NAMALWA (cell line): ENCODE results near the gene HRAS.

Experiments
- DNase-seq: peaks from one replicate; pipeline ENCODE4 v3.0.0-alpha.2; 2015; ENCODE audit warnings: low spot score

The HRAS gene

DNA sequence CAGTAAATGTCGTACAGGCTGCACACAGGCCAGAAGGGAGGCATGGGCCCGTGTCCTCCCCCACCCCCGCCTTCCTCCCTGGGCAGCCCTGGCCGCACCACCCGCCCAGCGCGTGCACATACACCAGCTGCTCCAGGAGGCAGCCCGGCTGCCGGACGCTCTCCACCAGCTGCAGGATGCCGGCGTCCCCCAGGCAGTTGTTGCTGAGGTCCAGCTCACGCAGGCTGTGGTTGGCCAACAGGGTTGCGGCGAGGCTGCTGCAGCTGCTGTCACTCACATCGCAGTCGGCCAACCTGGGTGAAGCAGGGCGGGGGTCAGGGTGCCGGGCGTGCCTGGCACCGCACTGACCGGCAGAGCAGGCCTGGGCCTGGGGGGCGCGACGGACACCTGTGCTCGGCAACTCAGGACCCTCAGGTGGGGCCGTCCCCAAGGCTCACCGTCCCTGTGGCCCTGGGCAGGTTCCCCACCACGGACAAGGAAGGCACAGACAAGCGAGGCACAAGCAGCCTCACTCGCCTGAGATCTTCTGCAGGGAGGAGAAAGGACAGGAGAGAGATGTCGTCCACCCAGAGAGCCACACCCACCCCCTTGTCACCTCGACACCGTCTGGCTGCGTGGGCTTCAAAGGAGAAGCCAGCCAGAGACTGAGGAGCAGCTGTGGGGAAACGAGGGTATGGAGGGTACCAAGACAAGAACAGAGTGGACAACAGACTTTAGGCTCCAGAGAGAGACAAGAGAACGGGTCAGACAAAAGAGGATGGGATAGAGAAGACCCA, 40.4 kb downstream of the HRAS start:
- no peak for DNase-seq

GRCh38 chr11:492427-493226, 42.7 kb downstream of the HRAS start:
- DNase-seq = peak; percentile 28

GRCh38 chr11:491358-491757, 44.0 kb downstream of the HRAS start:
- DNase-seq = no peak

GRCh38 chr11:490930-491260, 44.5 kb downstream of the HRAS start:
- DNase-seq = no peak

GRCh38 chr11:490186-490929, 45.0 kb downstream of the HRAS start:
- no peak for DNase-seq

- no peak for DNase-seq
Measured at GRCh38 chr11:489610-490185, 45.7 kb downstream of the HRAS start.

GRCh38 chr11:488992-489391, 46.4 kb downstream of the HRAS start:
- DNase-seq = no peak

DNA sequence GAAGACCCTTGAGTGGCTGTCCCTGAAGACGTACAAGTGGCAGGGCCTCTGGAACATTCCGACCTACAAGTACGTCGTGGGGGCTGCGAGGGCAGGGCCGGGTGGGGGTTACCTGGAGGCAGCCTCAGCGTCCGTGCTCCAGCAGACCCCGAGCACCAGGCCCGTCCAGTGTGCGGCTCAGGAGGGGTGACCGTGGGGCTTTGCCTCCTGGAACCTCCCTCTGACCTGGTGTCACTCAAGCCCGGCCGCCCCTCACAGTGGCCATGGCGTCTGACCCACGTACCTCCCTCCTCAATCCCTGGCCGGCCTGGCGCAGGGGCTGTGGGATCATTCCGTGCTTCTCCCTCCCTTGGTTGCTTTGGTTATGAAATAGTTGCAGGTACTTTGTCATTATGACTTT, 46.8 kb downstream of the HRAS start:
- DNase-seq = no peak

GRCh38 chr11:488062-488461, 47.3 kb downstream of the HRAS start:
- no peak for DNase-seq

DNA sequence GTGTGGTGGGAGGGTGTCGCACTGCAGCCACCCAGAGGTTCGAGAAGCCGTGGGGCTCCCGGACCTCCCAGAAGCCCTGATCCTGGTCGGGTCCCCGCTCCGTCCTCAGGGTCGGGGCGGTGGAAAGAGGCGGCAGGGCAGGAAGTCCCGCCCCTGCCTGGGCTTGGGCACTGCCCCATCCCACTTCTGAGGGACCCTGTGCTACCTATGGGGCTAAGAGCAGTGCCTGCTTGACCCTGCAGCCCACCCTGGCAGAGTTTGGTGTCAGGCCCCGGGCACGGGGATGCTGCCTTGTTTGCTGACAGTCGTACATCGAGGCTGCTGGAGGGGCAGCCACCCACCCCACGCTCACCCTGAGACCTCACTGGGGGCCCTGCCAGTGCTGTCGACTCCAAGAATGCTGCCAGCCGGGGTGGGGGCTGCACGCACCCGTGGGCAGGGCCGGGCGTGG, 47.8 kb downstream of the HRAS start:
- DNase-seq = no peak

DNA sequence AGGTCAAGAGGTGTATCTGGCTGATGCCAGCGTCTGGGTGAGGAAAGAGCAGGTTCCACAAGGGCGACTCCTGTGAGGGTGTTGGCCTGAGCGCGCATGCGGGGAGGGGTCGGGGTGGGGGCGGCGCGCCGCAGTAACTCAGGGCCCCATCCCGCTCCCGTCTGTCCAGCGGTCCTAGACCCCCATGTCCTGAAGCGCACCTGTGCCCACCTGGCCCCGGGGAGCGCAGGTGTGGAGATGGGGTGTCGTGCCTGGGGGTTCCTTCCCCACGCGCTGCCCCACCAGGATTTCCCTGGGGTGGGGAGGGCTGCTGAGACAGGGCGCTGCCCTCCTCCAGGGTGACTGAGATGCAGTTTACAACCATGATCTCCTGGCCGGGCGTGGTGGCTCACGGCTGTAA, 49.2 kb downstream of the HRAS start:
- DNase-seq = no peak

- no peak for DNase-seq
Measured at GRCh38 chr11:484616-485015, 50.8 kb downstream of the HRAS start.
